B cell (primary cell): ENCODE results near the gene ARHGAP15. TPM values are rescaled to one million over a fixed set of nuclear protein-coding genes. Genes with fewer than 3 reads are reported as not detected.
A peak's percentile ranks its signal among the peaks of the same experiment; 100 is the strongest.

Source experiments
- ATAC-seq: fragments of 200-7000 bp; cut with Tn5 transposase; one replicate; pipeline ENCODE4 v1.10.0; 2021; ENCODE audit warnings: low read depth, mild to moderate bottlenecking, moderate number of reproducible peaks, moderate library complexity
- CTCF ChIA-PET: fragments of 350-600 bp; sonication (Branson Sonifier 250); formaldehyde crosslinking; loops from one replicate; lab custom pipeline; 2021; ENCODE audit warnings: antibody characterized with exemption, inconsistent platforms; lab: Charles Lee
- POLR2A ChIA-PET: fragments of 350-600 bp; sonication (Branson Sonifier 250); formaldehyde crosslinking; loops from one replicate; lab custom pipeline; 2021; ENCODE audit warnings: antibody characterized with exemption; lab: Charles Lee
- DNase-seq: peaks from one replicate; pipeline ENCODE4 v3.0.0; 2013
- H2AFZ ChIP-seq: 2 replicates; pipeline ENCODE4 v1.6.1; 2012; ENCODE audit warnings: mild to moderate bottlenecking, low read depth, low read length; ENCODE audit not compliant: insufficient read depth, poor library complexity, severe bottlenecking
- H3K27ac ChIP-seq, 2 donors: 1 replicate in 1 of 2; 2 replicates in 1 of 2; pipeline ENCODE4 v1.5.1; 2012 to 2013; ENCODE audit warnings: low read length in 2 of 2, mild to moderate bottlenecking in 2 of 2, moderate library complexity in 1 of 2
- H3K27me3 ChIP-seq, 4 experiments: fragments of 200-600 bp in 1 of 4; sonication (generic) in 1 of 4; replicated peaks in 1 of 4; 1 replicate in 2 of 4; 2 replicates in 2 of 4; pipeline versions ENCODE4 v1.6.1 to v1.7.0; 2013 to 2016; ENCODE audit warnings: low read length in 3 of 4, mild to moderate bottlenecking in 2 of 4, mixed read lengths in 1 of 4, moderate library complexity in 1 of 4; ENCODE audit not compliant: insufficient read depth in 4 of 4, control insufficient read depth in 3 of 4; ENCODE audit errors: control extremely low read depth in 1 of 4
- H3K36me3 ChIP-seq, 2 experiments: replicated peaks in 1 of 2; 1 replicate in 1 of 2; 2 replicates in 1 of 2; pipeline versions ENCODE4 v1.6.1 to v1.7.1; 2013; ENCODE audit warnings: low read length in 1 of 2; ENCODE audit not compliant: insufficient read depth in 2 of 2, control insufficient read depth in 1 of 2; ENCODE audit errors: control extremely low read depth in 1 of 2, extremely low read depth in 1 of 2
- H3K4me1 ChIP-seq, 2 donors: fragments of 200-600 bp in 1 of 2; sonication (generic) in 1 of 2; 1 replicate in 1 of 2; 2 replicates in 1 of 2; pipeline versions ENCODE4 v1.5.1 to v1.6.1; 2013 to 2017; ENCODE audit warnings: low read length in 2 of 2; ENCODE audit not compliant: control insufficient read depth in 2 of 2, insufficient read depth in 2 of 2
- H3K4me2 ChIP-seq: replicated peaks from 2 replicates; pipeline ENCODE3; 2012; ENCODE audit warnings: mild to moderate bottlenecking, low read depth, low read length; ENCODE audit not compliant: poor library complexity, severe bottlenecking
- H3K4me3 ChIP-seq, 5 experiments: fragments of 200-600 bp in 1 of 5; sonication (generic) in 1 of 5; 1 replicate in 3 of 5; 2 replicates in 2 of 5; pipeline versions ENCODE4 v1.5.1 to v1.7.0; 2011 to 2016; ENCODE audit warnings: low read length in 4 of 5, mild to moderate bottlenecking in 4 of 5, low read depth in 2 of 5, control low read depth in 1 of 5, moderate library complexity in 1 of 5; ENCODE audit not compliant: insufficient read depth in 1 of 5; ENCODE audit errors: control extremely low read depth in 1 of 5, extremely low read depth in 1 of 5
- H3K79me2 ChIP-seq: fragments of 200-600 bp; sonication (generic); one replicate; pipeline ENCODE4 v1.6.0; 2016; ENCODE audit warnings: low read length; ENCODE audit not compliant: control insufficient read depth, insufficient read depth
- H3K9ac ChIP-seq: fragments of 200-600 bp; sonication (generic); 2 replicates; pipeline ENCODE4 v1.6.1; 2017; ENCODE audit warnings: mild to moderate bottlenecking, low read length, moderate library complexity
- H3K9me3 ChIP-seq, 3 donors: one replicate each; pipeline versions ENCODE4 v1.6.1 to v1.7.1; 2013; ENCODE audit warnings: low read length in 2 of 3; ENCODE audit not compliant: control insufficient read depth in 2 of 3, insufficient read depth in 1 of 3; ENCODE audit errors: control extremely low read depth in 1 of 3
- H4K20me1 ChIP-seq: 2 replicates; pipeline ENCODE4 v1.6.0; 2012; ENCODE audit warnings: mild to moderate bottlenecking, low read length; ENCODE audit not compliant: insufficient read depth, control insufficient read depth, poor library complexity, severe bottlenecking
- H3K27ac Mint-ChIP-seq: one replicate; pipeline ENCODE4 v1.8.0; 2021; ENCODE audit warnings: mixed read lengths
- H3K27me3 Mint-ChIP-seq: one replicate; pipeline ENCODE4 v1.8.0; 2021; ENCODE audit warnings: mixed read lengths
- H3K4me1 Mint-ChIP-seq: one replicate; pipeline ENCODE4 v1.8.0; 2021; ENCODE audit warnings: mixed read lengths
- H3K4me3 Mint-ChIP-seq: one replicate; pipeline ENCODE4 v1.8.0; 2021; ENCODE audit warnings: mixed read lengths
- H3K9me3 Mint-ChIP-seq: one replicate; pipeline ENCODE4 v1.8.0; 2022; ENCODE audit warnings: mixed read lengths; ENCODE audit not compliant: insufficient read depth
- EZH2 ChIP-seq: IDR thresholded peaks from 2 replicates; pipeline ENCODE4 v1.6.1; 2012; ENCODE audit warnings: borderline replicate concordance, low read depth, mild to moderate bottlenecking, moderate library complexity, low read length; ENCODE audit not compliant: insufficient read depth, poor library complexity, severe bottlenecking
- WGBS: methylation state at CpG from one replicate; pipeline ENCODE4 v1.1.5; 2013; ENCODE audit warnings: missing lambda C conversion rate; ENCODE audit not compliant: insufficient coverage; 5-methylcytosine and 5-hydroxymethylcytosine counted together
- intact Hi-C: fragments of 100-400 bp; cut with micrococcal nuclease; formaldehyde crosslinking; loops from one replicate; pipeline ENCODE4 v1.10.0; 2022
- polyA plus RNA-seq: library from polyadenylated mRNA; depleted of rRNA; stranded (reverse); fragments of >200 nt; gene quantifications from 2 replicates; pipeline ENCODE4 v1.2.3, GENCODE V29; 2012
- total RNA-seq, 2 donors: library from RNA; stranded (reverse); fragments of 120-200 nt in 1 of 2; gene quantifications; 1 replicate in 1 of 2; 2 replicates in 1 of 2; pipeline versions ENCODE4 v1.2.3 to v1.2.4, GENCODE V29; 2013 to 2022
- TF ChIP-seq, protein P1 (sequence below): fragments of 200-600 bp; IDR thresholded peaks from one replicate; pipeline ENCODE4 v1.8.0; 2022; ENCODE audit warnings: antibody characterized with exemption, mild to moderate bottlenecking

Gene ARHGAP15
- total and polyA plus RNA-seq, 2 donors (not counting 1 experiment from before 2014, with no cell fraction given), result 58.6 to 187 TPM

DNA sequence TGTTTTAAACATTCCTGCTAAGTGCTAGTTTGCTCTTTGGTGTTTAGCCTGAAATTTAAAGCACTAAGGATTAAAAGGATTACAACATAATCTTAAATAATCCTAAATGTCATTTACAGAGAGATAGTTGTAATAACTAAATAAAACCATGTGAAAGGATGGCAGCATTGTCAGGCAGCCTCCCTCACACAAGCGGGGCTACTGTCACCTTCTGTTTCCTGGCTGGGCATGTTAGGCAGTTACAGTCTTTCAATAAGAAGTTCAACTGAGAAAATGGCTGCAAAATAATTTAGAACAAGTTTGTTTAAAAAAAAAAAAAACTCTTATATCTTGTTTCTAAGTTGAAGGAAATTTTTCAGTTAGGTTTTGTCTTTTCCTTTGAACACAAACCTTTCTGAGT lies 124.9 kb downstream of the ARHGAP15 start:
- Histone ChIP-seq H3K79me2 (peaks cover 13% of the 10 kb centered on the region), H3K9me3 (no peaks in the 10 kb centered on the region), H3K4me2 (no peak overlapping the region), H3K27me3 (no peaks in the 10 kb centered on the region), H3K9ac (no peak overlapping the region), H2AFZ (no peak overlapping the region), H3K4me1 (peaks cover 33 to 54% of the 10 kb centered on the region in 2 donors), H4K20me1 (no peaks in the 10 kb centered on the region), H3K4me3 (no peak overlapping the region), H3K36me3 (peaks cover 3 to 14% of the 10 kb centered on the region in 2 experiments), H3K27ac (peak overlapping the region; percentile 9 to 79)
- Mint-ChIP-seq H3K4me1 (peaks cover 70% of the 10 kb centered on the region), H3K9me3 (no peaks in the 10 kb centered on the region), H3K27me3 (no peaks in the 10 kb centered on the region), H3K4me3 (no peak overlapping the region), H3K27ac (peak overlapping the region; percentile 20)
- ChIA-PET POLR2A (no interaction called here), CTCF (interaction anchor here (1.4 to 13.3 kb wide), 2 partner anchors 143 to 220 kb away, joined by 4 to 220 read pairs; no protein-coding TSS in a partner anchor)
- DNase-seq (no peak), ATAC-seq (peak; percentile 29)
- WGBS, result no CpG with 5 or more reads among the region's 1 CpG
- intact Hi-C loops, result loop anchor here (2.0 kb wide), 1 partner anchor 13 kb away; no protein-coding TSS in a partner anchor
- no peak for TF ChIP-seq EZH2
- TF ChIP-seq, protein P1, sequence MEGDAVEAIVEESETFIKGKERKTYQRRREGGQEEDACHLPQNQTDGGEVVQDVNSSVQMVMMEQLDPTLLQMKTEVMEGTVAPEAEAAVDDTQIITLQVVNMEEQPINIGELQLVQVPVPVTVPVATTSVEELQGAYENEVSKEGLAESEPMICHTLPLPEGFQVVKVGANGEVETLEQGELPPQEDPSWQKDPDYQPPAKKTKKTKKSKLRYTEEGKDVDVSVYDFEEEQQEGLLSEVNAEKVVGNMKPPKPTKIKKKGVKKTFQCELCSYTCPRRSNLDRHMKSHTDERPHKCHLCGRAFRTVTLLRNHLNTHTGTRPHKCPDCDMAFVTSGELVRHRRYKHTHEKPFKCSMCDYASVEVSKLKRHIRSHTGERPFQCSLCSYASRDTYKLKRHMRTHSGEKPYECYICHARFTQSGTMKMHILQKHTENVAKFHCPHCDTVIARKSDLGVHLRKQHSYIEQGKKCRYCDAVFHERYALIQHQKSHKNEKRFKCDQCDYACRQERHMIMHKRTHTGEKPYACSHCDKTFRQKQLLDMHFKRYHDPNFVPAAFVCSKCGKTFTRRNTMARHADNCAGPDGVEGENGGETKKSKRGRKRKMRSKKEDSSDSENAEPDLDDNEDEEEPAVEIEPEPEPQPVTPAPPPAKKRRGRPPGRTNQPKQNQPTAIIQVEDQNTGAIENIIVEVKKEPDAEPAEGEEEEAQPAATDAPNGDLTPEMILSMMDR, result no peak

DNA sequence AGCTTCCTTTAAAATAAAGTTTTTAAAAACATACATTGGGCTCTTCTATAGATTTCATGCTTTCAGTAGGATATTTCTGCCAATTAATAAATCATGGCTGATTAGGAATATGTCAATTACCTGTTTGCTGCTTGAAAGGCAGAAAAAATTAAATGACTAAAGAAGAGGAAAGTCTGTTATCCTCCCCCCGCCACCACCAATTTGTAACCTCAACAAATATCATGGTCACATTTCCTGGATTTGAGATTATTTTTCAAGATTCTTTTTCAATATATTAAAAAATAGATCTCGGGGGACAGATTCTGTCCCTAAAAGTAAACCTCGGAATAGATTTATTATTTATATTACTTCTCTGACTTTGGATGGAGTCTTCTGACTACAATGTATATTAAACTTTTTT lies 125.9 kb downstream of the ARHGAP15 start:
- POLR2A ChIA-PET, result no interaction called here
- Histone ChIP-seq H2AFZ (no peak overlapping the region), H3K4me1 (peaks cover 37 to 60% of the 10 kb centered on the region in 2 donors), H3K9me3 (no peaks in the 10 kb centered on the region), H3K36me3 (peaks cover 3 to 14% of the 10 kb centered on the region in 2 experiments), H3K27me3 (no peaks in the 10 kb centered on the region), H3K4me3 (no peak overlapping the region), H4K20me1 (no peaks in the 10 kb centered on the region), H3K4me2 (no peak overlapping the region), H3K79me2 (peaks cover 21% of the 10 kb centered on the region), H3K27ac (peak overlapping the region in 1 of 2 donors; percentile 79), H3K9ac (no peak overlapping the region)
- no peak overlapping the region for H3K4me3 Mint-ChIP-seq
- H3K27me3 Mint-ChIP-seq, result no peaks in the 10 kb centered on the region
- intact Hi-C loops, result loop anchor here (2.0 kb wide), 1 partner anchor 14 kb away; no protein-coding TSS in a partner anchor
- H3K27ac Mint-ChIP-seq, result no peak overlapping the region
- peaks cover 74% of the 10 kb centered on the region for H3K4me1 Mint-ChIP-seq
- ATAC-seq, result no peak
- H3K9me3 Mint-ChIP-seq, result no peaks in the 10 kb centered on the region
- no CpG with 5 or more reads among the region's 3 CpGs for WGBS
- DNase-seq, result no peak
- CTCF ChIA-PET, result interaction anchor here (1.6 to 13.3 kb wide), 4 partner anchors 29 to 144 kb away, joined by 3 to 220 read pairs (median 109); no protein-coding TSS in a partner anchor
- TF ChIP-seq, protein P1, result no peak
- no peak for TF ChIP-seq EZH2
